SK-N-SH (cell line): ENCODE measurements around the gene LIPM. TPM values are rescaled to one million over a fixed set of nuclear protein-coding genes. Genes with fewer than 3 reads are reported as not detected.

ENCODE experiments used
- CTCF ChIA-PET: fragments of 300-600, 350-600 bp; formaldehyde crosslinking; extraction: SDS; loops from one replicate; lab custom pipeline; 2021; lab: Yijun Ruan, JAX
- POLR2A ChIA-PET: fragments of 350-600 bp; sonication (Branson Sonifier 250); formaldehyde crosslinking; extraction: SDS; loops from one replicate; lab custom pipeline; 2020; ENCODE audit warnings: antibody characterized with exemption, inconsistent platforms; lab: Yijun Ruan, JAX
- DNase-seq: peaks from one replicate; pipeline ENCODE4 v3.0.0; 2012
- H2AFZ ChIP-seq: fragments of 200-600 bp; sonication (generic); 2 replicates; pipeline ENCODE4 v1.8.1; 2016; ENCODE audit warnings: antibody characterized with exemption, mild to moderate bottlenecking, low read depth
- H3F3A ChIP-seq: fragments of 200-600 bp; sonication (generic); replicated peaks from 2 replicates; pipeline ENCODE3; 2016; ENCODE audit warnings: antibody characterized with exemption, mild to moderate bottlenecking; ENCODE audit not compliant: insufficient read depth
- H3K27ac ChIP-seq, 2 experiments: fragments of 200-500 bp in 1 of 2; fragments of 200-600 bp in 1 of 2; sonication (Bioruptor generic) in 1 of 2; sonication (generic), shearing (Covaris generic) in 1 of 2; 2 replicates each; pipeline versions ENCODE4 v1.5.1 to v1.6.1; 2014 to 2016; ENCODE audit warnings: low read depth in 2 of 2, inconsistent platforms in 1 of 2, low read length in 1 of 2, mild to moderate bottlenecking in 1 of 2, mixed read lengths in 1 of 2
- H3K27me3 ChIP-seq: fragments of 200-600 bp; sonication (generic), shearing (Covaris generic); 2 replicates; pipeline ENCODE4 v1.6.1; 2016; ENCODE audit warnings: mixed run types; ENCODE audit not compliant: insufficient read depth
- H3K36me3 ChIP-seq, 2 experiments: fragments of 200-500 bp in 1 of 2; fragments of 200-600 bp in 1 of 2; sonication (Bioruptor generic) in 1 of 2; sonication (generic) in 1 of 2; replicated peaks in 1 of 2; 2 replicates each; pipeline versions ENCODE3 to v1.5.1; 2014 to 2016; ENCODE audit warnings: low read length in 1 of 2, mild to moderate bottlenecking in 1 of 2; ENCODE audit not compliant: insufficient read depth in 2 of 2, control insufficient read depth in 1 of 2
- H3K4me1 ChIP-seq, 2 experiments: fragments of 200-500 bp in 1 of 2; fragments of 200-600 bp in 1 of 2; sonication (Bioruptor generic) in 1 of 2; sonication (generic), shearing (Covaris generic) in 1 of 2; 2 replicates each; pipeline versions ENCODE4 v1.5.1 to v1.6.1; 2014 to 2016; ENCODE audit warnings: low read depth in 1 of 2, low read length in 1 of 2, mixed run types in 1 of 2; ENCODE audit not compliant: insufficient read depth in 2 of 2, control insufficient read depth in 1 of 2
- H3K4me2 ChIP-seq: fragments of 200-600 bp; sonication (generic), shearing (Covaris generic); 2 replicates; pipeline ENCODE4 v1.6.1; 2017; ENCODE audit warnings: mixed run types
- H3K4me3 ChIP-seq, 2 experiments: fragments of 200-500 bp in 1 of 2; fragments of 200-600 bp in 1 of 2; sonication (Bioruptor generic) in 1 of 2; sonication (generic), shearing (Covaris generic) in 1 of 2; 2 replicates each; pipeline versions ENCODE4 v1.5.1 to v1.8.1; 2014 to 2016; ENCODE audit warnings: low read depth in 2 of 2, inconsistent platforms in 1 of 2, low read length in 1 of 2, mild to moderate bottlenecking in 1 of 2, mixed read lengths in 1 of 2, moderate library complexity in 1 of 2
- H3K79me2 ChIP-seq: fragments of 200-600 bp; sonication (generic); 2 replicates; pipeline ENCODE4 v1.8.1; 2017; ENCODE audit warnings: mild to moderate bottlenecking; ENCODE audit not compliant: insufficient read depth
- H3K9ac ChIP-seq: fragments of 200-600 bp; sonication (generic); 2 replicates; pipeline ENCODE4 v1.6.1; 2017; ENCODE audit warnings: mixed run types
- H3K9me2 ChIP-seq: fragments of 200-600 bp; sonication (generic); 2 replicates; pipeline ENCODE4 v1.6.1; 2017; ENCODE audit warnings: mixed run types
- H3K9me3 ChIP-seq: fragments of 200-600 bp; sonication (generic); 2 replicates; pipeline ENCODE4 v1.6.1; 2017; ENCODE audit warnings: mixed run types, mild to moderate bottlenecking, moderate library complexity
- H4K20me1 ChIP-seq: fragments of 200-600 bp; sonication (generic); 2 replicates; pipeline ENCODE4 v1.6.1; 2017; ENCODE audit warnings: mild to moderate bottlenecking, mixed run types; ENCODE audit not compliant: insufficient read depth
- ELF1 ChIP-seq: IDR thresholded peaks from 2 replicates; pipeline ENCODE4 v1.4.0; 2012
- FOXM1 ChIP-seq: IDR thresholded peaks from 2 replicates; pipeline ENCODE4 v1.4.0; 2012; ENCODE audit warnings: low read depth, mild to moderate bottlenecking
- GABPA ChIP-seq: IDR thresholded peaks from 2 replicates; pipeline ENCODE4 v1.4.0; 2012; ENCODE audit warnings: low read depth, mild to moderate bottlenecking
- JUND ChIP-seq: IDR thresholded peaks from 2 replicates; pipeline ENCODE4 v1.4.0; 2012
- MEF2A ChIP-seq: IDR thresholded peaks from 2 replicates; pipeline ENCODE4 v1.4.0; 2012; ENCODE audit warnings: low read depth, borderline replicate concordance
- POLR2AphosphoS5 ChIP-seq: IDR thresholded peaks from 2 replicates; pipeline ENCODE4 v1.6.1; 2012; ENCODE audit warnings: low read depth, low read length
- RAD21 ChIP-seq: IDR thresholded peaks from 2 replicates; pipeline ENCODE4 v1.6.1; 2012; ENCODE audit warnings: mild to moderate bottlenecking, low read length
- TEAD4 ChIP-seq: IDR thresholded peaks from 2 replicates; pipeline ENCODE4 v1.4.0; 2012; ENCODE audit warnings: mild to moderate bottlenecking, borderline replicate concordance; ENCODE audit not compliant: insufficient read depth
- WGBS: methylation state at CpG from one replicate; pipeline ENCODE4 v1.1.6; 2017; ENCODE audit warnings: low lambda C conversion rate; 5-methylcytosine and 5-hydroxymethylcytosine counted together
- polyA plus RNA-seq, 3 experiments: library from polyadenylated mRNA; depleted of rRNA; stranded (reverse); fragments of >200 nt; gene quantifications; 2 replicates each; pipeline ENCODE4 v1.2.3, GENCODE V29; 2012
- TF ChIP-seq, protein P1 (sequence below): IDR thresholded peaks from 2 replicates; pipeline ENCODE4; 2012
- TF ChIP-seq, protein P2 (sequence below): fragments of 150-350 bp; IDR thresholded peaks from 2 replicates; pipeline ENCODE4 v1.6.1; 2016; ENCODE audit warnings: mild to moderate bottlenecking, low read depth, low read length

The LIPM gene
- polyA plus RNA-seq, 1 of the 3 experiments (the other 2 are of a cell fraction): not detected

DNA sequence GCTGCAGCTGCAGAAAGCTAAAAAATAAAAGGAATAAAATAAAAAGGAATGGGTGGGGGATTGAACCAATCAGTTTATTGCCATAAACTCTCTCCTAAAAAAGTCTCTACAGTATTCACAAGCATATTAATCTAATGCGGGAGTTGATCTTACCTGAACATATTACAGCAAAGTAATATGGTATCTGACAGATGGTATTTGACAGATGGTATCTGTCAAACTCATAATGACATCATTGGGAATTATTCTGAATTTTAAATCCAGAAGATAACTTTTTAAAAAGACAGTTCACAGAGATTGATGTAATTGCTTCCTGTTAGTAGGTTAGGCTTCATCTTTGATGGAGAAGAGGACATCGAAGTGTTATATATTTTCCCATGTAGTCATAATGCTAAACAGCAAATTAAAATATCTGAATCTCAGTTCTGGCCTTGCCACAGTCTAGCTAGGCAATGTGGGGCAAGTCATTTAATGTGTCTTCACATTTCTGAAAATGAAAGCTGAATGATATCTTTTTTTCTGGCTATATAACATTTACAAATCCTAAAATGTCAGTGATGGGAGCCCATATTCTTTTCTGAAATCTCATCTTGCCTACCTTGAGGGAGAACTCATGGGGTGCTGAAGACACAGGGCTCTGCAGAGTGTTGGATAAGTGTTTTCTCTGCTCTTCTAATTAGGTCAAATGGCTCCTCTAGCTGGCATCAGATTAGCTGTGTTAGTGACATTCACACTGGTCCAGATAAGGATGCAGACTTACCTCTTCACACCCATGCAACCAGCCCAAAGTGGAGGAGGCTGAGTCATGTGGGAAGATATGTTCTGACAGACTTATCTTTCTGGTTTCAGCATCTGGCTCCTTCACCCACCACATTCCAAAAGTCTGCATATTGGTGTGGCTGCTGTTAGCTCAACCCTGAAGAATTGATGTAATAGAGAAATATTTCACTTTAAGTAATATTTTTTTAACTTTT lies 2.1 kb upstream of the LIPM start:
- WGBS: 57% methylated on average over 2 of the region's 2 CpGs
- no peak overlapping the region for H3K4me2 ChIP-seq
- H3K79me2 ChIP-seq: no peaks in the 10 kb centered on the region
- no peak overlapping the region for H3K27ac ChIP-seq
- peaks cover 0 to 3% of the 10 kb centered on the region in 2 experiments; a peak in 2 of 4 replicates for H3K4me1 ChIP-seq
- H3K9ac ChIP-seq: no peak overlapping the region
- no peaks in the 10 kb centered on the region for H3K9me3 ChIP-seq
- peaks cover 7% of the 10 kb centered on the region for H3F3A ChIP-seq
- no peaks in the 10 kb centered on the region for H3K36me3 ChIP-seq
- no peaks in the 10 kb centered on the region for H3K9me2 ChIP-seq
- CTCF ChIA-PET: interaction anchor here (0.8 to 3.5 kb wide), 5 partner anchors 10 to 235 kb away, joined by 3 to 27 read pairs (median 4); no protein-coding TSS in a partner anchor
- H4K20me1 ChIP-seq: no peaks in the 10 kb centered on the region
- no peak overlapping the region for H3K4me3 ChIP-seq
- H2AFZ ChIP-seq: no peak overlapping the region
- POLR2A ChIA-PET: no interaction called here
- TF ChIP-seq, protein P1, sequence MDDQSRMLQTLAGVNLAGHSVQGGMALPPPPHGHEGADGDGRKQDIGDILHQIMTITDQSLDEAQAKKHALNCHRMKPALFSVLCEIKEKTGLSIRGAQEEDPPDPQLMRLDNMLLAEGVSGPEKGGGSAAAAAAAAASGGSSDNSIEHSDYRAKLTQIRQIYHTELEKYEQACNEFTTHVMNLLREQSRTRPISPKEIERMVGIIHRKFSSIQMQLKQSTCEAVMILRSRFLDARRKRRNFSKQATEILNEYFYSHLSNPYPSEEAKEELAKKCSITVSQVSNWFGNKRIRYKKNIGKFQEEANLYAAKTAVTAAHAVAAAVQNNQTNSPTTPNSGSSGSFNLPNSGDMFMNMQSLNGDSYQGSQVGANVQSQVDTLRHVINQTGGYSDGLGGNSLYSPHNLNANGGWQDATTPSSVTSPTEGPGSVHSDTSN: peak; percentile 3; the same call in 1 of the 2 replicates
- no peak for TF ChIP-seq POLR2AphosphoS5
- TF ChIP-seq, all 33 proteins: peak for 1
- no peaks in the 10 kb centered on the region for H3K27me3 ChIP-seq
- DNase-seq: no peak

DNA sequence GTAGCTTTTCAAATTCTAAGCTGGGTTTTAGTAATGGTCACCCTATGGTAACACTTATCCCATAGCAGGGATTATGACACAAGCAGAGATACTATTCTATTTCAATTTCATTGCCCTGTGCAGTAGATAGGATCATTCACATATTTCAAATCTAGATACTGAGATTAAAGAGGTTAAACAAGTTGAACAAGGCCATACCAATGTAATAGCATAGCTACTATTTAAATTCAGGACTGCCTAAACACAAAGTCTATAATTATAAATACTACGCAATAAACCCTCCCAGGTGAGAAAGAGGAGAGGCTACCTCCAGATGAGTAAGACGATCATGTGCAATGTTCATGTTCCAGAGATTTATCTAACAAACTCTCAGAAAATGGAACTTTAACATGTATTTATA lies 1.1 kb downstream of the LIPM start:
- H3K27ac ChIP-seq: no peak overlapping the region
- H3K27me3 ChIP-seq: no peaks in the 10 kb centered on the region
- peaks cover 9% of the 10 kb centered on the region for H3F3A ChIP-seq
- no peaks in the 10 kb centered on the region for H4K20me1 ChIP-seq
- WGBS: 93% methylated on average over 2 of the region's 2 CpGs
- H3K4me3 ChIP-seq: no peak overlapping the region
- no peak overlapping the region for H3K4me2 ChIP-seq
- H3K9me3 ChIP-seq: no peaks in the 10 kb centered on the region
- H3K36me3 ChIP-seq: no peaks in the 10 kb centered on the region
- no peak for DNase-seq
- H2AFZ ChIP-seq: no peak overlapping the region
- POLR2A ChIA-PET: no interaction called here
- H3K4me1 ChIP-seq: peaks cover 0 to 3% of the 10 kb centered on the region in 2 experiments; a peak in 2 of 4 replicates
- H3K79me2 ChIP-seq: no peaks in the 10 kb centered on the region
- TF ChIP-seq, protein P2, sequence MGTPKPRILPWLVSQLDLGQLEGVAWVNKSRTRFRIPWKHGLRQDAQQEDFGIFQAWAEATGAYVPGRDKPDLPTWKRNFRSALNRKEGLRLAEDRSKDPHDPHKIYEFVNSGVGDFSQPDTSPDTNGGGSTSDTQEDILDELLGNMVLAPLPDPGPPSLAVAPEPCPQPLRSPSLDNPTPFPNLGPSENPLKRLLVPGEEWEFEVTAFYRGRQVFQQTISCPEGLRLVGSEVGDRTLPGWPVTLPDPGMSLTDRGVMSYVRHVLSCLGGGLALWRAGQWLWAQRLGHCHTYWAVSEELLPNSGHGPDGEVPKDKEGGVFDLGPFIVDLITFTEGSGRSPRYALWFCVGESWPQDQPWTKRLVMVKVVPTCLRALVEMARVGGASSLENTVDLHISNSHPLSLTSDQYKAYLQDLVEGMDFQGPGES: no peak
- TF ChIP-seq ELF1 (no peak), JUND (no peak), TEAD4 (no peak), RAD21 (no peak), MEF2A (no peak), GABPA (no peak), FOXM1 (no peak)
- CTCF ChIA-PET: interaction anchor here (0.8 to 1.1 kb wide), 2 partner anchors 24 to 239 kb away, joined by 3 read pairs; no protein-coding TSS in a partner anchor
- no peak overlapping the region for H3K9ac ChIP-seq
- H3K9me2 ChIP-seq: no peaks in the 10 kb centered on the region
